Central memory CD8-positive, alpha-beta T cell (primary cell): ENCODE measurements around the gene CALML6.

Experiments
- ATAC-seq: fragments of 150-1000 bp; cut with Tn5 transposase; replicated peaks from 2 replicates; pipeline ENCODE4 v1.10.0; 2022; ENCODE audit warnings: mild to moderate bottlenecking, moderate FRiP score, moderate number of reproducible peaks; ENCODE audit not compliant: poor library complexity, severe bottlenecking; ENCODE audit errors: extremely low read depth
- DNase-seq, 2 donors: peaks; one replicate each; pipeline ENCODE4 v3.0.0; 2021; ENCODE audit warnings: low spot score in 2 of 2
- H3K27ac Mint-ChIP-seq: one replicate; pipeline ENCODE4 v1.8.0; 2022; ENCODE audit warnings: low read depth, mild to moderate bottlenecking, moderate library complexity, mixed read lengths
- H3K27me3 Mint-ChIP-seq: one replicate; pipeline ENCODE4 v1.8.0; 2022; ENCODE audit warnings: mixed read lengths
- H3K36me3 Mint-ChIP-seq: one replicate; pipeline ENCODE4 v1.8.0; 2022; ENCODE audit warnings: mild to moderate bottlenecking, moderate library complexity, mixed read lengths; ENCODE audit not compliant: insufficient read depth
- H3K4me1 Mint-ChIP-seq: one replicate; pipeline ENCODE4 v1.8.0; 2022; ENCODE audit warnings: mixed read lengths
- H3K4me3 Mint-ChIP-seq: one replicate; pipeline ENCODE4 v1.8.0; 2022; ENCODE audit warnings: mild to moderate bottlenecking, moderate library complexity, mixed read lengths
- H3K9me3 Mint-ChIP-seq: one replicate; pipeline ENCODE4 v1.8.0; 2022; ENCODE audit warnings: mixed read lengths

CALML6 gene, protein sequence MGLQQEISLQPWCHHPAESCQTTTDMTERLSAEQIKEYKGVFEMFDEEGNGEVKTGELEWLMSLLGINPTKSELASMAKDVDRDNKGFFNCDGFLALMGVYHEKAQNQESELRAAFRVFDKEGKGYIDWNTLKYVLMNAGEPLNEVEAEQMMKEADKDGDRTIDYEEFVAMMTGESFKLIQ

DNA sequence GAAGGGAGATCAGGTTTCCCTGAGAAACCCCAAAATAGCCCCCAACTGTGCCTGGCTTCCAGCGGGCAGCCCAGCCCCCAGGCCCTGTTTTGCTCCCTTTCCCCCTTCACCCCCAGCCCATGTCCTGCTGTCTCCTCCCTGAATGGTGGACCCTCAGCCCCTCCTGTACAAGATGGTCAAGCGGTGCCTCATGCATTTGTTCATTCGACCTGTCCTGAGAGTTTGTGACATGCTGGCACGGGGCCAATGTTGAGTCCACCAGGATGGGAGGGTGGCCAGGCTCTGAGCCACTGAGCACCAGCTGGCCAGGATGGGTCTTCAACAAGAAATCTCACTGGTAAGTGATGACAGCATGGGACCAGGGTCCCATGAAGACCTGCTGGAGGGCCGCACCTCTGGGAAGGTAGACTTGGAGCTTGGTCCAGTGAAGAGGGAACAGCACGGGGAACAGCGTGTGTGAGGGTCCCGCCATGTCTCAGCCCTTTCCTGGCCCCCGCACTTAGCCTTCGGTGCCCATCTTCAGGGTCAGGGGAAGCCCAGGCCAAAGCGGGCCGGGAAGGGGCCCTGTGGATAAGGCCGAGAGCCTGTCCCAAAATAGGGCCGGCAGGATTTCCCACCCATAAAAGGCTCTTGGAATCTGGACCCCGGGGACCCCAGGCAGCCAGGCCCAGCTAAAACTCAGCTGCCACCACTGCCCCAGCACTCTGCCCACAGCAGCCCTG lies at the start of gene CALML6:
Gene CALML6 (plus strand): TSS at position 290 of the 722 bp plus-strand sequence. CDS start 21 bp downstream, at position 311.
- H3K9me3 Mint-ChIP-seq = no peaks in the 10 kb centered on the region
- DNase-seq = no peak
- H3K27me3 Mint-ChIP-seq = peaks cover 10% of the 10 kb centered on the region
- H3K4me1 Mint-ChIP-seq = peaks cover 4% of the 10 kb centered on the region
- H3K27ac Mint-ChIP-seq = no peak within 1 kb of the TSS
- ATAC-seq = no peak
- H3K4me3 Mint-ChIP-seq = no peak within 1 kb of the TSS
- peaks cover 10% of the 10 kb centered on the region for H3K36me3 Mint-ChIP-seq

DNA sequence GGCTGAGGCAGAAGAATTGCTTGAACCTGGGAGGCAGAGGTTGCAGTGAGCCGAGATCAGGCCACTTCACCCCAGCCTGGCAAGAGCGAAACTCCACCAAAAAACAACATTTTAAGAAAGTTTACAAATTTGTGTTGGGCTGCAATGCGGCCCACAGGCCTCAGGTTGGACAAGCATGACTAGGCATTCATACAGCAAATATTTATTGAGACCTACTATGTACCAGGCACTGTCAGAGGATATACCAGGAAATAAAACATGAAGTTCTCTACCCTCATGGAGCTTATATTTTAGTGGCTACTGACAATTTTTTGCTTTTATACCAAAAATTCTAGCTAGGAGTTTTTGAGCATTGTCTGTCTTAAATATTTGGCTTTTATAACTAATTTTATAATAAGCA lies 47.9 kb upstream of the CALML6 start:
- H3K27ac Mint-ChIP-seq = no peak overlapping the region
- no peak overlapping the region for H3K4me3 Mint-ChIP-seq
- H3K9me3 Mint-ChIP-seq = no peaks in the 10 kb centered on the region
- H3K27me3 Mint-ChIP-seq = no peaks in the 10 kb centered on the region
- no peak for ATAC-seq
- peaks cover 23% of the 10 kb centered on the region for H3K36me3 Mint-ChIP-seq
- H3K4me1 Mint-ChIP-seq = peaks cover 68% of the 10 kb centered on the region
- no peak for DNase-seq

DNA sequence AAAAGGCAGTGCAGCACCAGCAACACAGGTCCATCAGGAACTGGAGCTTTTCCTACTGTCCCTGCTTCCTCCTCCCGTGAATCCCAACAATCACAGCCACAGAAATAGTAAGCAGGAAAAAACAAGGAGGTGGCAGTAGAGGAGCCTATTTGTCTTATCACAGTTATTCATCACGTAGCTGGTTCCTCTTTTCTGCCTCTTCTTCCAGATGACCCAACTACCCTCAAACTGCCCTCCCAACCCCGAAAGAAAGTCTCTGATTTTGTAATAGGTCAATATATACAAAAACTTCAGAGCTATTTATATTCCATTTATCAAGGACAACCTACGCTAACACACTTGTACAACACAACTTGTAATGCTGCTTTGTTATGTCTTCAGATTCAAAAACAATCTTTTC lies 45.6 kb upstream of the CALML6 start:
- H3K4me1 Mint-ChIP-seq = peaks cover 69% of the 10 kb centered on the region
- H3K27ac Mint-ChIP-seq = peak overlapping the region; percentile 75
- DNase-seq (no peak), ATAC-seq (no peak)
- no peaks in the 10 kb centered on the region for H3K9me3 Mint-ChIP-seq
- H3K36me3 Mint-ChIP-seq = peaks cover 32% of the 10 kb centered on the region
- H3K27me3 Mint-ChIP-seq = no peaks in the 10 kb centered on the region
- no peak overlapping the region for H3K4me3 Mint-ChIP-seq

DNA sequence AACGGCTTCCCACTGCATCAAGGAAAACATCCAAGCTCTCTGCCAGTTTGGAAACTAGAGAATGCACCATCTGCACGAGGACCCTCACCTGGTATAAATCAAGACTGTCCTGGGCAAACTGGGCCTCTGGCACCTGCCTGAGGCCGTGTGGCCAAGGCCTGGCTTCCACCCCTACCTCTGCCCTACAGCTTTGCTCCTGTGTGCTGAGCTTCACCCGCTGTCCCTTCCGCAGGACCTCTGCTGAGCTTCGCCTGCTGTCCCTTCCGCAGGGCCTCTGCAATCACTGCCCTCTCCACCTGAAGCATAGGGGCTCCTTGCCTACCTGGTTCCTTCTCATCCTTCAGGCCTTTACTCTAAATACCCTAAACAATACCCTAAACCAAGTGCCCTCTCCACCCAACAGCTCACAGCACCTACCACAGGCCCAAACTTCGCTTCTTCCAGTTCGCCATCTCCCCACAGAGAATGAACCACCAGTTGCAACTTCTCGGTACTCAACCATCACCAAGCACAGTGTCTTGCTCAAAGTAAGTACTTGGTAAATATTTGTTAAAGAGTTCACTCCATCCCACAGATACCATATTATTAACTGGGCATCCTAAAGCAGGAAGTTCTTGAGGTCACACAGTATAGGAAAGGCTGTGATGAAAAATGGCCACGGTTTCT lies 42.6 kb upstream of the CALML6 start:
- ATAC-seq = peak; percentile 25
- Mint-ChIP-seq H3K27me3 (no peaks in the 10 kb centered on the region), H3K36me3 (peaks cover 46% of the 10 kb centered on the region), H3K27ac (peak overlapping the region; percentile 75), H3K4me3 (peak overlapping the region; percentile 35), H3K4me1 (peaks cover 80% of the 10 kb centered on the region), H3K9me3 (no peaks in the 10 kb centered on the region)
- no peak for DNase-seq

DNA sequence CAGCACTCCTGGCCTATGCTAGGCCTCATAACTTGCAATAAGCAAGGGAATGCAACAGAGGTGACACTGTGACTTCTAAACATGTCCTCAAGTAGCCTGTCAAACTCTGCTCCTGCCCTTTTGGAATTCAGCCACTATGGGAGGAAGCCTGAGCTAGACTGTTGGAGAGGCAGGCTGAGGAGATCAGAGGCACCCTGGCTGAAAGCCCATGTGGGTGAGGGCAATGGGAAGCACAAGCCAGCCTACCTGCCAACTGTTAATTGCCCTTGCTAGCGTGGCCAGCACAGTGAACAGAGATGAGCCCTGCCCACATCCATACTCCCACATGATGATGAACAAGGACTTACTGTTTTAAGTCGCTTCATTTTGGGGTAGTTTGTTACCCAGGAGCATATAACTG lies 41.9 kb upstream of the CALML6 start:
- peaks cover 81% of the 10 kb centered on the region for H3K4me1 Mint-ChIP-seq
- H3K4me3 Mint-ChIP-seq = peak overlapping the region; percentile 37
- peak overlapping the region; percentile 75 for H3K27ac Mint-ChIP-seq
- H3K36me3 Mint-ChIP-seq = peaks cover 52% of the 10 kb centered on the region
- no peak for DNase-seq
- no peaks in the 10 kb centered on the region for H3K27me3 Mint-ChIP-seq
- no peak for ATAC-seq
- H3K9me3 Mint-ChIP-seq = no peaks in the 10 kb centered on the region

DNA sequence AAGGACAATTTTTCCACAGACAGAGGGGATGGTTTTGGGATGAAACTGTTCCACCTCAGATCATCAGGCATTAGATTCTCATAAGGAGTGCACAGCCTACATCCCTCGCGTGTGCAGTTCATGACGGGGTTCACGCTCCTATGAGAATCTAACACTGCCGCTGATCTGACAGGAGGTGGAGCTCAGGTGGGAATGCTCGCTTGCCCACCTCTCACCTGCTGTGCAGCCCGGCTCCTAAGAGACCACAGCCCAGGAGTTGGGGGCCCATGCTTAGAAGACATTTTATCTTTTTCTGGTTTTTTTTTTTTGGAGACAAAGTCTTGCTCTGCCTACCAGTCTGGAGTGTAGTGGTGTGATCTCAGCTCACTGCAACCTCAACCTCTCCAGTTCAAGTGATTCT lies 40.2 kb upstream of the CALML6 start:
- H3K27ac Mint-ChIP-seq = no peak overlapping the region
- no peak for ATAC-seq

DNA sequence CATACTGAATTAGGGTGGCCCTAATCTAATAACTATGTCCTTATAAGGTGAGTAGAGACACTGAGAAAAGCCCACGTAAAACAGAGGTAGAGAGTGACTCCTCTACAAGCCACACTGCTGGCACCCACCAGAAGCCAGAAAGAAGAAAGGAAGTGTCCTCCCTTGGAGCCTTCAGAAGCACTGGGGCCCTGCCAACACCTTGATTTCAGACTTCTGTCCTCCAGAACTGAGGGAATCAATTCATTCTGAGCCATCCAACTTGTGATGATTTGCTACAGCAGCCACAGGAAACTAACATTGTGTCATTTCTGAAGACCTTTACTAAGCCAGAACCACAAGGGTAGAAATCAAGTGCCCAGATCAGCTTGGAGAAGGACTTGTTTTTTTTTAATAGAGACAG lies 39.1 kb upstream of the CALML6 start:
- peak overlapping the region; percentile 82 for H3K27ac Mint-ChIP-seq
- peaks cover 79% of the 10 kb centered on the region for H3K4me1 Mint-ChIP-seq
- ATAC-seq = no peak
- H3K27me3 Mint-ChIP-seq = no peaks in the 10 kb centered on the region
- peak overlapping the region; percentile 68 for H3K4me3 Mint-ChIP-seq
- DNase-seq = no peak
- peaks cover 56% of the 10 kb centered on the region for H3K36me3 Mint-ChIP-seq
- H3K9me3 Mint-ChIP-seq = no peaks in the 10 kb centered on the region

More for the DNA sequence above, 40.2 kb upstream of the CALML6 start:
- H3K36me3 Mint-ChIP-seq = peaks cover 56% of the 10 kb centered on the region
- no peak overlapping the region for H3K4me3 Mint-ChIP-seq
- DNase-seq = no peak
- no peaks in the 10 kb centered on the region for H3K27me3 Mint-ChIP-seq
- peaks cover 84% of the 10 kb centered on the region for H3K4me1 Mint-ChIP-seq
- H3K9me3 Mint-ChIP-seq = no peaks in the 10 kb centered on the region

DNA sequence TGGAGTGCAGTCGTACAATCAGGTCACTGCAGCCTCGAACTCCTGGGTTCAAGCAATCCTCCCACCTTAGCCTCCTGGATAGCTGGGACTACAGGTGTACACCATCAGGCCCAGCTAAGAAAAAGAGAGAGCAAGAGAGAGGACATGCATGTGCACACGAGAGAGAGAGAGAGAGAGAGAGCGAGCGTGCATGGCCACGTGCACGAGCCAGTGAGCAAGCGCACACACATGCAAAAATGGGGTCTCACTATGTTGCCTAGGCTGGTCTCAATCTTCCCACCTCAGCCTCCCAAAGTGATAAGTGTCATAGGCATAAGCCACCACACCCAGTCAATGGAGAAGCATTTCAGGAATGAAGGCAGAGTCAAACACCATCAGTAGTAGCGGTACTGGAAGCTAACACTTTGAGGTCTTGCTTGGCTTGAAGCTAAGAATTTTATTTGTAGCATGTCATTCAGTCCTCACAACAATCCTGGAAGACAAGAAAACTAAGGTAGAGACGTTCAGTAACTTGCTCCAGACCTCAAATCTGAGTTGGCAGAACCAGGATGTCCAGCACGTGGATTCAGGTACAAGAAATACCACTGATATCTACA lies 38.6 kb upstream of the CALML6 start:
- peaks cover 79% of the 10 kb centered on the region for H3K4me1 Mint-ChIP-seq
- peak overlapping the region; percentile 82 for H3K27ac Mint-ChIP-seq
- no peak for DNase-seq
- no peak for ATAC-seq
- H3K4me3 Mint-ChIP-seq = peak overlapping the region; percentile 68
- peaks cover 54% of the 10 kb centered on the region for H3K36me3 Mint-ChIP-seq
- H3K9me3 Mint-ChIP-seq = no peaks in the 10 kb centered on the region
- H3K27me3 Mint-ChIP-seq = no peaks in the 10 kb centered on the region

DNA sequence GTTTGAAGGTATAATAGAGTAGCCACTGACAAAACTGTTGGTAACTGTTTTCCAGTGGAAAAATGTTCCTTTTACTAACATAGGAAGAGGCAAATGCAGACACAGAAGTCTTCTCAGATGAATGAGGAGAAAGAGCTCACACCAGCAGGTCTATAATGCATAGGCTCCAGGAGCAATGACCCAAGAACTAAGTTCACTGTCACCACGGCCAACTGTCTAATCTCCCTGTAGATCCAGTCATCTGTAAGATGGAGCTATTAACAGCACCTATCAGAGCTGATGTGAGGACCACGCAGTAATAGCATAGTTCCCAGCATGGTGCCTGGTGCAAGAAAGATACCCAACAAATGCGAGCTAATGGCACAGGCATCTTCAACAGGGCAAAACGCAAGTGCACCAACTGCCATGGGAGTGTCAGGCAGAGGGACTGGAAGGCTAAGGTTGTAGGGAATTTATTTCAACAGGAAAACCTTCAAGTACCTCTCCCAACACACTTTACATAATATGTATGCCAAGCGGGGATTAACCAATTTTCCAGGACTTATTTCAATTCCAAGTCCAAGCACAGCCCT lies 37.1 kb upstream of the CALML6 start:
- Mint-ChIP-seq H3K4me1 (peaks cover 79% of the 10 kb centered on the region), H3K9me3 (no peaks in the 10 kb centered on the region), H3K27me3 (no peaks in the 10 kb centered on the region), H3K27ac (peak overlapping the region; percentile 45), H3K4me3 (peak overlapping the region; percentile 34), H3K36me3 (peaks cover 54% of the 10 kb centered on the region)
- no peak for DNase-seq
- no peak for ATAC-seq

DNA sequence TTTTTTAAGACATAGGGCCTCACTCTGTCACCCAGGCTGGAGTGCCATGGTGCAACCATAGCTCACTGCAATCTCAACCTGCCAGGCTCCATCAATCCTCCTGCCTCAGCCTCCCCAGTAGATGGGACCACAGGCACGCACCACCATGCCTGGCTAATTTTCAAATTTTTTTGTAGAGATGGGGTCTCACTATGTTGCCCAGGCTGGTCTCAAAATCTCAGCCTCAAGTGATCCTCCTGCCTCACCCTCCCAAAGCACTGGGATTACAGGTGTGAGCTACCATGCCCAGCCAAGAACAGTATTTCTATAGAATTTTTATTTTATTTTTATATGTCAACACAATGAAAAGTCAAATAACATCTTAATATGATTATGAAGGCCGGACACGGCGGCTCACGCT lies 35.1 kb upstream of the CALML6 start:
- Mint-ChIP-seq H3K36me3 (peaks cover 53% of the 10 kb centered on the region), H3K4me1 (peaks cover 71% of the 10 kb centered on the region), H3K9me3 (no peaks in the 10 kb centered on the region)

DNA sequence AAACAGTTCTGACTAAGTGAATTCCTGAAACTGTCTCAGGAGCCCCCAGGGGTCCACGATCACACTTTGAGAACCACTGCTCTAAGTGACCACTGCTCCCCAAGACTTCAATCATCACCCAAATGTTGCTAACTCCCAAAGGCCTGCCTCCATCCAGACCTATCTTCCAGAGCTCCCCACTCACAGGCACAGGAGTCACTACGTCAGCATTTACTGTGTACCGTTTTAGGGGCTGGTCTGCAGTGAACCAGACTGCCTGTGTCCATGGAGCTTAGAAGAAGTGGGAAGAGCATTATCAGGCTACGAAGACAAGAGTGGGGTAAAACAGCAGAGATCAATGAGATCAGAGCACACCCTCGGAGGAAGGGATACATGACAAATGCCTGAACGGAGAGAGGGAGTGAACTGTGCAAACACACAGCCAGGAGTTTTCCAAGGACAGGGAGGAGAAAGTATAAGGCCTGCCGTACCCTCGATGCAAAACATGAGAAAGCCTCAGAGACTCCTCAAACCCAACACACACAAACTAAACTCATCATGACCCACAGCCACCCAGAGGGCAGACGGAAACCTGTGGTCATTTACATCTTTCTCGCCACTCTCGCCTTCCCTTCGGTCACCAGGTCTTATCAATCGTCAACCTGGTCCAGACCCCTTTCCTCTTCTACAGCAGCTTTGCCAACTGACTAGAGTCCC lies 34.3 kb upstream of the CALML6 start:
- peak overlapping the region; percentile 43 for H3K4me3 Mint-ChIP-seq
- no peaks in the 10 kb centered on the region for H3K9me3 Mint-ChIP-seq
- no peaks in the 10 kb centered on the region for H3K27me3 Mint-ChIP-seq
- H3K4me1 Mint-ChIP-seq = peaks cover 63% of the 10 kb centered on the region
- peaks cover 50% of the 10 kb centered on the region for H3K36me3 Mint-ChIP-seq
- H3K27ac Mint-ChIP-seq = peak overlapping the region; percentile 68
- DNase-seq (no peak), ATAC-seq (no peak)

More for the DNA sequence above, 35.1 kb upstream of the CALML6 start:
- ATAC-seq = no peak
- no peaks in the 10 kb centered on the region for H3K27me3 Mint-ChIP-seq
- DNase-seq = no peak
- peak overlapping the region; percentile 16 for H3K4me3 Mint-ChIP-seq
- H3K27ac Mint-ChIP-seq = peak overlapping the region; percentile 68

DNA sequence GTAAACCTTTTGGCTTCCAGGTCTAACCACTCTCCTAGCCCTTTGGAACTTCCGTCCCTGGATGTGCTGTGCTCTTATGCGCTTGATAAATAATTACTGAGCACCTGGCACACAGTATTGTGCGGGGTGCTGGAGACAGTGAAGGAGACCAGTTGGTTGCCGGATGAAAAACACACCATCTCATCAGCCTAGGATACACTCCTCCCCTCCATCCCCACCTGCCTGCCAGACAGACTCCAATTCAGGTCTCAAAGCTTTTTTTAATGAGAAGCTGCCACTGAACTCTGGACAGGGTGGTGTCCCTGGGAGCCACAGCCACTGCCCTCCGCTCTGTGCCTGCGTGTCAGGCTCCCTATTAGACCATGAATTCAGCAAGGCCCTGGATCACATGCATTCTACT lies 33.3 kb upstream of the CALML6 start:
- Mint-ChIP-seq H3K36me3 (peaks cover 42% of the 10 kb centered on the region), H3K4me1 (peaks cover 61% of the 10 kb centered on the region), H3K4me3 (peak overlapping the region; percentile 43)

More for the DNA sequence above, 33.3 kb upstream of the CALML6 start:
- Mint-ChIP-seq H3K27me3 (no peaks in the 10 kb centered on the region), H3K9me3 (no peaks in the 10 kb centered on the region), H3K27ac (peak overlapping the region; percentile 68)
- ATAC-seq (no peak), DNase-seq (no peak)
